PC-3 (cell line): ENCODE data around the gene ULBP2. TPM values are rescaled to one million over a fixed set of nuclear protein-coding genes. Genes with fewer than 3 reads are reported as not detected.

Experiments
- ATAC-seq: fragments of 200-7000 bp; cut with Tn5 transposase; 2 replicates; pipeline ENCODE4 v1.9.1; 2020; ENCODE audit warnings: mild to moderate bottlenecking, moderate library complexity
- BruUV-seq: library from RNA; stranded (reverse); fragments of 400-500 nt; replicated peaks from 2 replicates; lab custom pipeline; 2021; lab: Mats Ljungman, UMichigan
- CTCF ChIA-PET: fragments of 300-600 bp; sonication (Branson Sonifier 250); formaldehyde crosslinking; loops from one replicate; lab custom pipeline; 2022; ENCODE audit warnings: antibody characterized with exemption; lab: Charles Lee
- POLR2A ChIA-PET: fragments of 300-600 bp; sonication (Branson Sonifier 250); formaldehyde crosslinking; loops from one replicate; lab custom pipeline; 2022; ENCODE audit warnings: antibody characterized with exemption; ENCODE audit not compliant: unreplicated experiment; lab: Charles Lee
- DNase-seq: peaks from one replicate; pipeline ENCODE4 v3.0.0-alpha.2; 2015
- H2AFZ ChIP-seq: fragments of 300-600 bp; sonication (generic); 2 replicates; pipeline ENCODE4 v1.6.0; 2016; ENCODE audit warnings: antibody characterized with exemption, low read length
- H3F3A ChIP-seq: fragments of 300-600 bp; sonication (generic); one replicate; pipeline ENCODE4 v1.6.0; 2017; ENCODE audit warnings: antibody characterized with exemption, low read length, control low read depth, mild to moderate bottlenecking; ENCODE audit not compliant: unreplicated experiment
- H3K27ac ChIP-seq: fragments of 300-600 bp; sonication (generic); 2 replicates; pipeline ENCODE4 v1.5.1; 2016; ENCODE audit warnings: mild to moderate bottlenecking, low read length
- H3K27me3 ChIP-seq: fragments of 300-600 bp; sonication (generic); 2 replicates; pipeline ENCODE4 v1.6.1; 2016; ENCODE audit warnings: low read length, mixed read lengths
- H3K36me3 ChIP-seq: fragments of 300-600 bp; sonication (generic); 2 replicates; pipeline ENCODE4 v1.6.1; 2016; ENCODE audit warnings: low read depth, mixed run types, low read length, mixed read lengths
- H3K4me1 ChIP-seq: fragments of 300-600 bp; sonication (generic); 2 replicates; pipeline ENCODE4 v1.5.1; 2016; ENCODE audit warnings: low read length; ENCODE audit not compliant: insufficient read depth
- H3K4me2 ChIP-seq: fragments of 300-600 bp; sonication (generic); 2 replicates; pipeline ENCODE4 v1.6.0; 2016; ENCODE audit warnings: low read length
- H3K4me3 ChIP-seq: fragments of 300-600 bp; sonication (generic); 2 replicates; pipeline ENCODE4 v1.5.1; 2016; ENCODE audit warnings: mild to moderate bottlenecking, low read length, mixed read lengths
- H3K79me2 ChIP-seq: fragments of 300-600 bp; sonication (generic); 2 replicates; pipeline ENCODE4 v1.6.1; 2017; ENCODE audit warnings: low read length, mixed read lengths
- H3K9ac ChIP-seq: fragments of 300-600 bp; sonication (generic); 2 replicates; pipeline ENCODE4 v1.6.0; 2016; ENCODE audit warnings: mild to moderate bottlenecking, low read length
- H3K9me2 ChIP-seq: fragments of 300-600 bp; sonication (generic); replicated peaks from 2 replicates; pipeline ENCODE4 v1.6.1; 2016; ENCODE audit warnings: mixed run types, low read length, mixed read lengths
- H3K9me3 ChIP-seq: fragments of 300-600 bp; sonication (generic); 2 replicates; pipeline ENCODE4 v1.6.1; 2016; ENCODE audit warnings: low read length, mixed read lengths
- H4K20me1 ChIP-seq: fragments of 300-600 bp; sonication (generic); 2 replicates; pipeline ENCODE4 v1.6.1; 2016; ENCODE audit warnings: low read length, mixed read lengths
- EZH2 ChIP-seq: fragments of 300-600 bp; sonication (generic); IDR thresholded peaks from one replicate; pipeline ENCODE4 v1.6.1; 2017; ENCODE audit warnings: antibody characterized with exemption, mild to moderate bottlenecking, low read length; ENCODE audit not compliant: unreplicated experiment
- EZH2phosphoT487 ChIP-seq: fragments of 300-600 bp; sonication (generic); IDR thresholded peaks from 2 replicates; pipeline ENCODE4 v1.6.1; 2018; ENCODE audit warnings: mild to moderate bottlenecking, antibody characterized with exemption, low read length, borderline replicate concordance
- intact Hi-C: fragments of 100-400 bp; cut with micrococcal nuclease; formaldehyde crosslinking; loops from 2 replicates; pipeline ENCODE4 v1.9.0; 2023
- total RNA-seq: library from RNA; depleted of rRNA; stranded (reverse); fragments of >200 nt; gene quantifications from 2 replicates; pipeline ENCODE4 v1.2.3, GENCODE V29; 2014
- TF ChIP-seq, protein P1 (sequence below): fragments of 300-600 bp; sonication (generic); conservative IDR thresholded peaks from 2 replicates; pipeline ENCODE4 v1.5.1; 2017; ENCODE audit warnings: antibody characterized with exemption, low read depth, mild to moderate bottlenecking, low read length

The ULBP2 gene
- total RNA-seq, 1 experiment from 2014 or later, result 8.1 TPM

DNA sequence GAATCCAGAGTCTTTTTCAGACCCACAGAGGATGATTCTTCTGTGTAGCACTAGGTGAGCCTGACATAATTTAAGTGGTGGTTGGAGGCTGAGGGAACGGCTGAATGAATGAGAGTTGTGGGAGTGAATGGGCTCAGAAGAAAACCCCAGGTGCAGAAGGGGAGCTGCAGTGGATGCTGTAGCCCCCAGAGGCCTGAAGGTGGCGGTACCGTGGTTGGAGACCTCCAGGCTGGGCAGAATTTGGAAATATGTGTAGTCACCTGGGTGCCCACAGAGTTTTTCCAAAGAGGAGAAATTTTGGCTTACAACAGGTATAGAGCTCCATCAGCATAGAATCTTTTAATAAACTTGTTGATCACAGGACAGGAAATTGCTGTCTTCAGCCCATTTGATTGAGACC, 12.4 kb upstream of the ULBP2 start:
- CTCF ChIA-PET, result no interaction called here
- H3K9me2 ChIP-seq, result no peaks in the 10 kb centered on the region

DNA sequence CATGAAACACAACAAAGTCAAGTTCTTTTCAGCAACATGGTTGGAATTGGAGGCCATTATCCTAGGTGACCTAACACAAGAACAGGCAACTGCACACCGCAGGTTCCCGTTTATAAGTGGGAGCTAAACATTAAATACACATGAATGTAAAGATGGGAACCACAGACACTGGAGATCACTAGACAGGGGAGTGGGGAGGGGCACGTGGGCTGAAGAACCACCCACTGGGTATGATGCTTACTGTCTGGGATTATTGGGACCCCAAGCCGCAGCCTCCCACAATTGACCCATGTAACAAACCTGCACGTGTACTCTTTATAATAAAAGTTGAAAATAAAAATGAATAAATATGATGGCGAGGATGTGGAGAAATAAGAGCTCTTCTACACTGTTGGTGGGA, 10.3 kb upstream of the ULBP2 start:
- Histone ChIP-seq H3K27me3 (no peaks in the 10 kb centered on the region), H3K36me3 (no peaks in the 10 kb centered on the region), H3K9ac (no peak overlapping the region), H3K79me2 (no peaks in the 10 kb centered on the region), H2AFZ (no peak overlapping the region), H3K9me3 (no peaks in the 10 kb centered on the region), H3K9me2 (no peaks in the 10 kb centered on the region), H3F3A (no peaks in the 10 kb centered on the region), H3K4me1 (peaks cover 10% of the 10 kb centered on the region; the same call in 1 of the 2 replicates), H4K20me1 (no peaks in the 10 kb centered on the region), H3K4me3 (no peak overlapping the region), H3K27ac (no peak overlapping the region), H3K4me2 (no peak overlapping the region)
- BruUV-seq, result no TSS peak
- no peak for DNase-seq
- ATAC-seq, result no peak
- no peak for TF ChIP-seq EZH2phosphoT487
- TF ChIP-seq EZH2, result no peak
- TF ChIP-seq, protein P1, sequence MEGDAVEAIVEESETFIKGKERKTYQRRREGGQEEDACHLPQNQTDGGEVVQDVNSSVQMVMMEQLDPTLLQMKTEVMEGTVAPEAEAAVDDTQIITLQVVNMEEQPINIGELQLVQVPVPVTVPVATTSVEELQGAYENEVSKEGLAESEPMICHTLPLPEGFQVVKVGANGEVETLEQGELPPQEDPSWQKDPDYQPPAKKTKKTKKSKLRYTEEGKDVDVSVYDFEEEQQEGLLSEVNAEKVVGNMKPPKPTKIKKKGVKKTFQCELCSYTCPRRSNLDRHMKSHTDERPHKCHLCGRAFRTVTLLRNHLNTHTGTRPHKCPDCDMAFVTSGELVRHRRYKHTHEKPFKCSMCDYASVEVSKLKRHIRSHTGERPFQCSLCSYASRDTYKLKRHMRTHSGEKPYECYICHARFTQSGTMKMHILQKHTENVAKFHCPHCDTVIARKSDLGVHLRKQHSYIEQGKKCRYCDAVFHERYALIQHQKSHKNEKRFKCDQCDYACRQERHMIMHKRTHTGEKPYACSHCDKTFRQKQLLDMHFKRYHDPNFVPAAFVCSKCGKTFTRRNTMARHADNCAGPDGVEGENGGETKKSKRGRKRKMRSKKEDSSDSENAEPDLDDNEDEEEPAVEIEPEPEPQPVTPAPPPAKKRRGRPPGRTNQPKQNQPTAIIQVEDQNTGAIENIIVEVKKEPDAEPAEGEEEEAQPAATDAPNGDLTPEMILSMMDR, result no peak
- intact Hi-C loops, result no loop called here
- POLR2A ChIA-PET, result no interaction called here
- CTCF ChIA-PET, result no interaction called here

More for the DNA sequence above, 12.4 kb upstream of the ULBP2 start:
- no peaks in the 10 kb centered on the region; the same call in 1 of the 2 replicates for H3K36me3 ChIP-seq
- H3K9ac ChIP-seq, result no peak overlapping the region
- peak; percentile 20 for DNase-seq
- no peak overlapping the region for H3K4me2 ChIP-seq
- H4K20me1 ChIP-seq, result no peaks in the 10 kb centered on the region
- no peaks in the 10 kb centered on the region for H3F3A ChIP-seq
- BruUV-seq, result no TSS peak
- no peaks in the 10 kb centered on the region for H3K27me3 ChIP-seq
- no peak overlapping the region for H3K27ac ChIP-seq
- H3K4me1 ChIP-seq, result 0 out of 2 replicates have a peak, but pooled peaks cover 5% of the 10 kb centered on the region
- no peak overlapping the region for H2AFZ ChIP-seq
- intact Hi-C loops, result loop anchor here (5.0 to 10.0 kb wide), 2 partner anchors 207 to 385 kb away; partner anchors contain the start of gene PPIL4
- POLR2A ChIA-PET, result no interaction called here
- no peaks in the 10 kb centered on the region for H3K79me2 ChIP-seq
- TF ChIP-seq EZH2phosphoT487 (no peak), EZH2 (no peak)
- TF ChIP-seq, protein P1, result peak; percentile 55
- no peaks in the 10 kb centered on the region for H3K9me3 ChIP-seq
- ATAC-seq, result no peak
- H3K4me3 ChIP-seq, result no peak overlapping the region

DNA sequence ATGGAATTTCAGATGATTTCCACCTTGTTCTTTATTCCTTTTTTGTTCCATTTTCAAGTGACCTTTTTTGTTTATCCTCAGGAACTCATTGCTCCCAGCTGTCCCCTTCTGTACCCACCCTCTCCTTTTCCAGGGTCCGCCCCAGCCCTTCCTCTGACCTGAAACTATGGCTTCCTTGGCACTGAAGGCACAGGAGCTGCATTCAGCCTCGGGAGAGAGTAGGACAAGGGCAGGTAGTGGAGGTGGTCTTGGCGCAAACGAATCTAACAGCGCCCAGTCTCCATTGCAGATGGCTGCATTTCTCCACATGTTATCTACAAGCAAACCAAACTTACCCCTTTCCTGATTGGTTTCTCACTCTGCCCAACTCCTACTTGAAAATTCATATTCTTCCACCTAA, 8.8 kb upstream of the ULBP2 start:
- H3F3A ChIP-seq, result no peaks in the 10 kb centered on the region
- peaks cover 10% of the 10 kb centered on the region; the same call in 1 of the 2 replicates for H3K4me1 ChIP-seq
- no peak overlapping the region for H3K9ac ChIP-seq
- POLR2A ChIA-PET, result no interaction called here
- H3K4me2 ChIP-seq, result no peak overlapping the region
- intact Hi-C loops, result no loop called here
- no peak overlapping the region for H3K27ac ChIP-seq
- H3K79me2 ChIP-seq, result no peaks in the 10 kb centered on the region
- H3K9me3 ChIP-seq, result no peaks in the 10 kb centered on the region
- no peaks in the 10 kb centered on the region for H4K20me1 ChIP-seq
- no peak overlapping the region for H2AFZ ChIP-seq
- TF ChIP-seq, protein P1, result no peak
- TF ChIP-seq EZH2 (no peak), EZH2phosphoT487 (no peak)
- CTCF ChIA-PET, result interaction anchor here (0.6 kb wide), 1 partner anchor 368 kb away, joined by 7 read pairs; no protein-coding TSS in a partner anchor
- H3K36me3 ChIP-seq, result no peaks in the 10 kb centered on the region
- ATAC-seq (no peak), DNase-seq (no peak)
- no peak overlapping the region for H3K4me3 ChIP-seq
- H3K9me2 ChIP-seq, result no peaks in the 10 kb centered on the region
- no TSS peak for BruUV-seq
- no peaks in the 10 kb centered on the region for H3K27me3 ChIP-seq
